Fibroblast of skin of scalp (primary cell): ENCODE results near the gene PLAAT2.

Experiments
- DNase-seq: peaks from one replicate; pipeline ENCODE4 v3.0.0-alpha.2; 2013

Gene PLAAT2

DNA sequence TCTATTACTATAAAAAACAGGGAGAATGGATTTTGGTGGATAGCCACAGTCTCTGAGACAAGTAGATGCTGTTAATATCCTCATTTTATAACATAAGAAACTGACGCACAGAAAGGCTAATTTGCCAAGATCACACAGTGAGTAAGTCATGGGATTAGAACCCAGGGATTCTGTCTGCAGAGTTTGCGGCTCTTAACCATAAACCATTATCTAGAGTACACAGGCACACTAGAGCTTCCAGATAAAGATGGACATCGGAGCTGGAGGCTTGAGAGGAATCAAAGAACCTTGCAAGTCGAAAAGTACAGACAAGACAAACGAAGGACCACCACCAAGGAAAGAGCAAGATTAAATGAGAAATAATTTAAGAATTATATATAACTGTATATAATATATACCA lies 46.0 kb downstream of the PLAAT2 start:
- no peak for DNase-seq

DNA sequence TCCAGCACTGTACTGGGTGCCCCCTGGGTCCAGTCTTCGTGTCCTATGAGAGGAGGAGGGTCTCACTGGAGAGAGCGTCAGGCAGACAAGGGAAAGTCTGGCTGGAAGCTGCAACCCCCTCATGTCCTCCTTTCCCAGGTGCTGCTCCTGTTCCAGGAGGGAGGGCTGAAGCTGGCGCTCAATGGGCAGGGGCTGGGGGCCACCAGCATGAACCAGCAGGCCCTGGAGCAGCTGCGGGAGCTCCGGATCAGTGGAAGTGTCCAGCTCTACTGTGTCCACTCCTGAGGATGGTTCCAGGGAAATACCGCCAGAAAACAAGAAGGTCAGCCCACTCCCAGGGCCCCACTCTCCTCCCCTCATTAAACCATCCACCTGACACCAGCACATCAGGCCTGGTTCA lies 47.1 kb downstream of the PLAAT2 start:
- no peak for DNase-seq

DNA sequence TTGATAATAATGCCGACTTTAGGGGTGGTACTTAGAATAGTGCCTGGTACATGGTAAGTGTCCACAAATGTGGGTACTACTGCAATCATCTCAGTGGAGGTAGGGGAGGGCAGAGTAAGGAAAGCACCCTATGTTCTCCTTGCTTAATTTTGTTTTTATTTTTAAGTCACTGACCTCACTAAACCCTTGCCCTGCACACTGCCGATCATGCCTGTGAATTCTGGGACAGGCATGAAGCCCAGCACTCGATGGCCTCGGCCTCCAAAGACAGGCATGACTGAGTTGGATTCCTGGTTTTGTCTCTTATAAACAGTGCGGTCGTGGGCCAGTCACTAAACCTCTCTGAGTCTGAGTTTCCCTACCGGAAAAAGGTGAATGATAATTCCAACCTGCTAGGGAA lies 50.4 kb downstream of the PLAAT2 start:
- DNase-seq = no peak

DNA sequence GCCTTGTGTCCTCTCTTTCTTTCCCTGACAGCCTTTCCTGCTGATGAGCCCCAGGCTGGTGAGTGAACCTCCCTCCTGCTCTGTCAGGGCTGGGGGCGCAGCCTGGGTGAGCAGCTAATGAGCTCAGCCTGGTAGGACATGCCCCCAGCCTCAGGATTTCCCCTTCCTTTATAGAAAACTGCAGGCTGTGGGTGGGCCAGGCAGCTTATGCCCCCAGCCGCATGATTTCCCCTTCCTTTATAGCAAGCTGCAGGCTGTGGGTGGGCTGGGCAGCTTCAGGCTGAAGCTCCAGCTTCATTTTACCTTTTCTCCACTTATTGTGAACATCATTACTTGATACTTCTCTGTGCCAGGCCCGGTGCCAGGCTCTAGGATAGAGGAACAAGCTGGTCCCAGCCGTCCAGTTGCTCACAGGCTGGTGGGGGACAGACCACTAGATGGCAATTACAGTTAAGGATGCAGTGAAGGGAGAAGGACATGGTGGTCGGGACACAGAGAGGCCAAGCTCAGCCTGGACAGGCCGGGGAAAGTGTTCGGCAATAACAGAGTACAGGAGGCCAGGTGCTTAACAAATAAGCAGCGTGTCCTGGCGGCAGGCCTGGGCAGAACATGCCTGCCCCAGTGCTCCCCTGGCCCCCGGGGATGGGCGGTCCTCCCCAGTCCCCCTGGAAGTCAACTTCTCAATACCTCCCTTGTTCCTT lies 52.0 kb downstream of the PLAAT2 start:
- DNase-seq = no peak

DNA sequence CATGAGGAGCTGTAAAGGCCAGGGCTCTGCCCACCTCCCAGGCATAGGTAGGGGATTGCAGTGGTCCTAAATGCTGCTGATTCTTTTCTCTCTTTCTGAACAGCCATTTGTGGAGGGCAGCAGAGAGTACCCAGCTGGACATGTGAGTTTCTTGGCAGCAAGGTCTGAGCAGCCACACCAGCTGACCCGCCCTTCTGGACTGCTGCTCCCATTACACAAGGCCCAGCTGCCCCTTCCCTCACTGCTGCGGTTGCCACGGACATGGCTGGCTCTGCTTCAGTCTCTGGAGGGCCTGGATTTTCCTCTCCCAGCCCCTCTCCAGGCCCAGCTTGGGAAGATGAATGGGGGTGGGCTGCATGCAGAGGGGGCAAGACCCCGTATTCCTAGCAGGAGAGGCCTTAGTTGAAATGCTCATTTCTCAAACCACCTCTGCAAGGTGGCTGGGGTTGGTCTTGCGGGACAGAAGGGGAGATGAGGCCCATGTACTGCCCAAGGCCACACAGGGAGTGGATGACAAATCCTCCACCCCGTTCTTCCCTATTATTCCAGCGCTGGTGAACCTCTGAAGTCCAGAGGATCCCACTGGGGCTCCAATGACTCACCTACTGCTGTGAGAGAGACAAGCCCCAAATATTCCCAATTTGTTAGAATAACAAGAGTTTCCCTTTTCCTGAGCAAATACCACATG lies 52.7 kb downstream of the PLAAT2 start:
- DNase-seq = peak; percentile 82

DNA sequence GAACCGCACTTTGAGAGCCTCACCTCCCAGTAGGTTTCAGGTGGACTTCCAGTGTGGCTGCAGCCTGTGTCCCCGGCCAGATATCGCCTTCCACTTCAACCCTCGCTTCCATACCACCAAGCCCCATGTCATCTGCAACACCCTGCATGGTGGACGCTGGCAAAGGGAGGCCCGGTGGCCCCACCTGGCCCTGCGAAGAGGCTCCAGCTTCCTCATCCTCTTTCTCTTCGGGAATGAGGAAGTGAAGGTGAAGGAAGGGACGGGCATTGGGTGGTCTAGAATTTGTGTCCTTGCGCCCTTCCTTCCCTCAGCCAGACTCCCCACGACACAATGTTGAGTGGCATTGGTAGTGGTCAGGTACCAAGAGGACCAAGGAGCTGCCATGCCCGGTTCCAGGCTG lies 54.4 kb downstream of the PLAAT2 start:
- DNase-seq = no peak

DNA sequence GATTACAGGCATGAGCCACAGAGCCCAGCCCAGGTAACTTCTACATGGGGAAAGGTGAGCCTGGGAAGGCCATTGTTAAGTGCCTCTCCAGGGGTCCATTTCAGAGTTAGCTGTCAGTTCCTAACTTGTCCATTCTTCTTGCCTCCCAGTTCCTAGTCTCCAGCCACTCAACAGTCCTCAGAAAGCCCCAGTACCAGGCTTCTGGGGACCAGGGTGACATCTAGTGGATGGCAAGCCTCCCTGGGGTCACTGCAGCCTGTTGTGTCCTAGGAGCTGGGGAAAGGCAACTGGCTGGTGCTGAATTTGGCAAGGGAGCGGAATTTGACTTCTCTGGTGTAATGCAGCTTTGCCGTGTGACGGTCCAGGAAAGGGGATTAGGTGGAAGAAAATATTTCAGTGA lies 55.2 kb downstream of the PLAAT2 start:
- DNase-seq = no peak

DNA sequence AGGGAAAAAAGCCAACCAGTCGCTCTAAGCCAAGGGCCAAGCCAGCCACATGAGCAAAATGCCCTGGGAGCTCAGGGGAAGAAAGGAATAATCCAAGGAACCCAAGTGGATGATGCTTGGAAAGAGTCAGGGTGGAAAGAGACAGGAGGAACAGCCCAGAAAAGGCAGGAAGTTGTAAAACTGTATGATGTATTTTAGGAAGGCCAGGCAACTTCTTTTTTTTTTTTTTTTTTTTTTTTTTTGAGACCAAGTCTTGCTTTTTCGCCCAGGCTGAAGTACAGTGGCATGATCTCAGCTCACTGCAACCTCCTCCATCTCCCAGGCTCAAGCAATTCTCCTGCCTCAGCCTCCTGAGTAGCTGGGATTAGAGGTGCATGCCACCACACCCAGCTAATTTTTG lies 55.7 kb downstream of the PLAAT2 start:
- DNase-seq = no peak

DNA sequence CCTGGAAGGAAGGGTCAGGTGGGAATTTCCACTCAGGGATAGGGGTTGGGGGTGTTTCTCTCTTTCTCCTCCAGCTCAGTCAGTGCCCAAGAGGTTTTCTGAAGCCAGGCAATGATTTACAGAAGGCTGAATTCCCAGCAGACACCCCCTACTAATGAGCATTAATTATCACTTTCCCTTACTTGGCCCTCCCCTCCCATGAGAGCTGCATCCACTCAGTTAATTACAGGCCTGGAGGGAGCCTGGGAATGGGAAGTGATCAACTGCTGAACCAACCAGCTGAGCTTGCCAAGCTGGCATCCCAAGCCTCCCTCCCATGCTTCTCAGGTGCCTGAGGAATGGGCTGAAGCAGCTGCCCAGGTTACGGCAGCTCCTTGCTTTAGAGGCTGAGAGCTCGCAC lies 56.3 kb downstream of the PLAAT2 start:
- no peak for DNase-seq

DNA sequence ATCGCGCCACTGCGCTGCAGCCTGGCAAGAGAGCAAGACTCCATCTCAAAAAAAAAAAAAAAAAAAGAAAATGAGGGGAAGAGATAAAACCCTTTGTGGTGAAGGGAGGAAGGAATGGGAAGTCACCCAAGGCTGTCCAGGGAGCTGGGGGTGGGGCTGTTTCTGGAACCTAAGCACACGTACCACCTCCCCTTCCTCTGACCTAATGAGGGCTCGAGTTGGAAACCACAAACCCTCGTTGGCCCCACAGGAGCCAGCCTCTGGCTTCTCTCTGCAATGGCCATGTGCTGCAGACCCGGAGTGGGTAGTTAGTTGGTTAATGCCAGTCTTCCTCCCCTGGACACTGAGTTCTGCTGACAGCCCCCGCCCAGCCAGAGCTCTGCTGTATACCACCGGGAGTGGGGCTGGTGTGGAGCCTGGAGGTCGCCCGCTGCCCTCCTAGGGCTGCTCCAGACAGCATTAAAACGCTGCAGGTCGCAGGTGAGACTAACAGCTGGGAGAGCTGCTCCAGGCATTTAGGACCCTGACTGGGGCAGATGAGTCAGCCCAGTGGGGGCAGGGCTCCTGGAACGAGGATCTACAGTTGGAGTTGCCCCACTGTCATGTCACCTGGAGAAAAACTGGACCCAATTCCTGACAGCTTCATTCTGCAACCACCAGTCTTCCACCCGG lies 57.2 kb downstream of the PLAAT2 start, which contains the start of gene LGALS12:
TSS of gene LGALS12 (plus strand) at position 228 of the 672 bp plus-strand sequence. CDS start at position 603, 375 bp downstream.
- no peak for DNase-seq

DNA sequence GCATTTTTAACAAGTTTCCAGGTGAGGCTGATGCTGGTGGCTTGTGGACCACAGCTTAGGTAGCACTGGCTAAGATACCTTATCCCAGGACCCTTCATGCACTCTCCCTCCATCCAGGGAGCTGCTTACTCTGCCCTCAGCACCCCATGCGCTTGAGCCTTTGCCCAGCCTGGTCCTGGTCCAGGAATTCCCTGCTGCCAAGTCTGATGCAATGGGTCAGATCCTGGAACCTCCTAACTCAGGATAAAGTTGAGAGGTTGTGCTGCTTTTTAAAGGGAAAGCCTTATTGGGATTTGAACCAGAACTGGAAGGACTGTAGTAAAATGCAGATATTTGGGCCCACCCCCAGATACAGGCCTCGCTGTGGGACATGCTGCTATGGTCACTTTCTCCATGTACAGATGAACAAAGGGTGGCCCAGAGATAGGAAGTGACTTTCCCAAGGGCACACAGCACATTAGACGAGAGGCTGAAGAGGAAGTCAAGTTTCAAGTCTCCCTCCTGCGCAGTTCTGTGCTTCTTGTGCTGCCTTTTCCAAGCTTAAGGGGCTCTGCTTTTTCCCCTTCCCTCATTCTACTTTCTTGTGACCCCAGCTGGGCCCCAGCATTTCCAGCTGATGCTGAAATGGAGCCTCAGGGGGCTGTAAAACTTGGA lies 58.1 kb downstream of the PLAAT2 start:
- DNase-seq = no peak

DNA sequence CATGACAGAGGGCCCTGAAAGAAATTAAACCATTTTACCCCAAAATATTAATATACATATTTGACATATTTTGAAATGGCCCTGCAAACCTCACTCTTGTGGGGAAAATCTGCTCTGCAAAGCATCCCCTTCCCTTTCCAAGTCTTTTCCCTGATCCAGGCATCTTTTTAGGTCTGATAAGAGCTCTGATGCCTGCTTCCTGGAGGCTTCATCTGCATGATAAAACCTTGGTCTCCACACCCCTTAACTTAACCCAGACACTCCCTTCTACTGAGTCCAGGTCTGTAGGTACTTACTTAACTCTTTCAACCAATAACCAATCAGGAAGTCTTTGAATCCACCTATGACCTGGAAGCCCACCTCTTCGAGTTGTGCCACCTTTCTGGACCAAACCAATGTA lies 59.1 kb downstream of the PLAAT2 start:
- no peak for DNase-seq

DNA sequence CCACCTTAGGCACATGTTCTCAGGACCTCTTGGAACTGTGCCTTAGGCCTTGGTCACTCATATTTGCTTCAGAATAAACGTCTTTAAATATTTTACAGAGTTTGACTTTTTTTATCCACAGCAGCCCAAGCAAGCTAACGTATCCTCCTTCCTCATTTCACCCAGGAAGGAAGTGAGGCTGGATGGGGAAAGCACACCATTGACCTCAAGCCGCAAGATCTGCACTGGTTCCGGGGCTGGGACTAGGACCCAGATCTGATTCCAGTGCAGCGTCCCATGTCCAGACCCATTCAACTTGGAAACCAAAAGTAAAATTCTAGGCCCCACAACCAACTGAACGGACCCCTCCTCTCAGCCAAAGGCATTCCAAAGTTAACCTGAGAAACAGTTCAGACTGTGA lies 59.7 kb downstream of the PLAAT2 start:
- DNase-seq = no peak
